Measurements from ENCODE around the gene IGF1. TPM values are rescaled to one million over a fixed set of nuclear protein-coding genes. Genes with fewer than 3 reads are reported as not detected.

The IGF1 gene
- total RNA-seq, 1 experiment from 2014 or later, result 0.42 TPM

DNA sequence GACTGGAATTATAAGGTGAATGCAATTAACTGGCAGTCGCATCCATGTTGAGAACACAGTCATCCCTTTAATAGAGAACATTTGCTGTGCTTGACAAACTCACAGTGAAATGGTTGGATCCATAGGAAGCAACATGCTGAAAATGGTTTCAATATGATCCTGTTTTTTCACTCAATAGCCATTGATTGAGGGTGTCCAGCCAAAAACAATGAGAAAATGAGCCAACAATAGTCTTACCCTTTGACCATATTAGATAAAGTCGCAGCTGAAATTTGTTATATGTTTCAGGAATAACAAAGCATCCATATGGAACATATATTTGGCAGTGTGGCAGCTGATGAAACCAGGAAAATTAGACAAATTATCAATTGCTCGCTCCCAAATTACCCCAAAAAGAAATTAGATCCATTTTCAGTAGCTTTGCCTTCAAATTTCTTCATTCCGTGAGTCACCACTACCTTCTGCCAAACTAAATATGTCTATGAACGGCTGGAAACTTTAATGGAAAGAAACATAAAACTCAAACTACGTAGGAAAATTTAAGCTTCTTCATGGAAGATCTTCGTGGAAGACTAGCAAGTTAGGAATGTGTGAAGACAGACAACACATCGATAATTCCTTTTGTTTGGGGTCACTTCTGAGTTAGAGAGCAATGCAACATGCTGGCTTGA is 17.4 kb downstream of the IGF1 start:
- intact Hi-C loops (cut with micrococcal nuclease), result no loop called here
- Histone ChIP-seq H3K9me2 (ENCODE audit: insufficient read depth) (no peaks in the 10 kb centered on the region), H3K36me3 (ENCODE audit: control insufficient read depth in 1 of 2, insufficient read depth in 2 of 2, low read length in 2 of 2) (no peaks in the 10 kb centered on the region), H3K4me1 (ENCODE audit: control insufficient read depth in 1 of 2, insufficient read depth in 2 of 2, low read length in 2 of 2) (no peaks in the 10 kb centered on the region), H3K79me2 (ENCODE audit: insufficient read depth, low read length) (no peaks in the 10 kb centered on the region), H3K27ac (ENCODE audit: low read depth, low read length) (no peak overlapping the region), H4K20me1 (ENCODE audit: insufficient read depth) (no peaks in the 10 kb centered on the region), H3K4me3 (replicated peaks in 1 of 2; ENCODE audit: low read depth in 1 of 2, low read length in 2 of 2) (no peak overlapping the region), H2AFZ (ENCODE audit: low read depth, low read length, poor library complexity, severe bottlenecking) (no peak overlapping the region), H3K4me2 (ENCODE audit: low read length) (no peak overlapping the region), H3K9ac (ENCODE audit: low read length) (no peak overlapping the region), H3K9me3 (ENCODE audit: control insufficient read depth in 1 of 2, insufficient read depth in 1 of 2, low read depth in 1 of 2, low read length in 2 of 2) (no peaks in the 10 kb centered on the region), H3K27me3 (ENCODE audit: insufficient read depth, low read length) (no peaks in the 10 kb centered on the region)
- BruUV-seq (replicated peaks), result no TSS peak
- TF ChIP-seq ZNF274 (IDR thresholded peaks at IDR 0.05; ENCODE audit: low read depth, low read length) (no peak), FOSL1 (IDR thresholded peaks at IDR 0.05; ENCODE audit: low read depth) (no peak), POLR2A (IDR thresholded peaks at IDR 0.05; ENCODE audit: borderline replicate concordance, extremely low read depth, insufficient read depth, insufficient read length) (no peak), YY1 (IDR thresholded peaks at IDR 0.05; ENCODE audit: extremely low read depth, insufficient replicate concordance, low read depth, low read length) (no peak), POLR2AphosphoS5 (IDR thresholded peaks at IDR 0.05; ENCODE audit: low read depth, low read length) (no peak), ELF1 (IDR thresholded peaks at IDR 0.05; ENCODE audit: borderline replicate concordance, low read depth) (no peak), EGR1 (IDR thresholded peaks at IDR 0.05; ENCODE audit: low read depth) (no peak), SP1 (IDR thresholded peaks at IDR 0.05; ENCODE audit: low read depth) (no peak)
- TF ChIP-seq, protein P1, sequence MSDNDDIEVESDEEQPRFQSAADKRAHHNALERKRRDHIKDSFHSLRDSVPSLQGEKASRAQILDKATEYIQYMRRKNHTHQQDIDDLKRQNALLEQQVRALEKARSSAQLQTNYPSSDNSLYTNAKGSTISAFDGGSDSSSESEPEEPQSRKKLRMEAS (IDR thresholded peaks at IDR 0.05), result no peak
- TF ChIP-seq, protein P2, sequence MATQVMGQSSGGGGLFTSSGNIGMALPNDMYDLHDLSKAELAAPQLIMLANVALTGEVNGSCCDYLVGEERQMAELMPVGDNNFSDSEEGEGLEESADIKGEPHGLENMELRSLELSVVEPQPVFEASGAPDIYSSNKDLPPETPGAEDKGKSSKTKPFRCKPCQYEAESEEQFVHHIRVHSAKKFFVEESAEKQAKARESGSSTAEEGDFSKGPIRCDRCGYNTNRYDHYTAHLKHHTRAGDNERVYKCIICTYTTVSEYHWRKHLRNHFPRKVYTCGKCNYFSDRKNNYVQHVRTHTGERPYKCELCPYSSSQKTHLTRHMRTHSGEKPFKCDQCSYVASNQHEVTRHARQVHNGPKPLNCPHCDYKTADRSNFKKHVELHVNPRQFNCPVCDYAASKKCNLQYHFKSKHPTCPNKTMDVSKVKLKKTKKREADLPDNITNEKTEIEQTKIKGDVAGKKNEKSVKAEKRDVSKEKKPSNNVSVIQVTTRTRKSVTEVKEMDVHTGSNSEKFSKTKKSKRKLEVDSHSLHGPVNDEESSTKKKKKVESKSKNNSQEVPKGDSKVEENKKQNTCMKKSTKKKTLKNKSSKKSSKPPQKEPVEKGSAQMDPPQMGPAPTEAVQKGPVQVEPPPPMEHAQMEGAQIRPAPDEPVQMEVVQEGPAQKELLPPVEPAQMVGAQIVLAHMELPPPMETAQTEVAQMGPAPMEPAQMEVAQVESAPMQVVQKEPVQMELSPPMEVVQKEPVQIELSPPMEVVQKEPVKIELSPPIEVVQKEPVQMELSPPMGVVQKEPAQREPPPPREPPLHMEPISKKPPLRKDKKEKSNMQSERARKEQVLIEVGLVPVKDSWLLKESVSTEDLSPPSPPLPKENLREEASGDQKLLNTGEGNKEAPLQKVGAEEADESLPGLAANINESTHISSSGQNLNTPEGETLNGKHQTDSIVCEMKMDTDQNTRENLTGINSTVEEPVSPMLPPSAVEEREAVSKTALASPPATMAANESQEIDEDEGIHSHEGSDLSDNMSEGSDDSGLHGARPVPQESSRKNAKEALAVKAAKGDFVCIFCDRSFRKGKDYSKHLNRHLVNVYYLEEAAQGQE (IDR thresholded peaks at IDR 0.05; ENCODE audit: low read depth), result no peak
- TF ChIP-seq, protein P3, sequence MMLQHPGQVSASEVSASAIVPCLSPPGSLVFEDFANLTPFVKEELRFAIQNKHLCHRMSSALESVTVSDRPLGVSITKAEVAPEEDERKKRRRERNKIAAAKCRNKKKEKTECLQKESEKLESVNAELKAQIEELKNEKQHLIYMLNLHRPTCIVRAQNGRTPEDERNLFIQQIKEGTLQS (IDR thresholded peaks at IDR 0.05), result no peak
- CTCF ChIA-PET, result no interaction called here
- POLR2A ChIA-PET, result no interaction called here
- RAD21 ChIA-PET (ENCODE audit: low non-redundant PET in 1 of 2, low total read pairs in 2 of 2, uncharacterized antibody in 2 of 2, unreplicated experiment in 2 of 2), result no interaction called here
- no peak for ATAC-seq
- DNase-seq (ENCODE audit: low read depth, low spot score), result no peak
